Fibroblast of lung (primary cell): ENCODE results near the gene TEX29. TPM values are rescaled to one million over a fixed set of nuclear protein-coding genes. Genes with fewer than 3 reads are reported as not detected.

Experiments used
- DNase-seq, 2 donors: peaks; one replicate each; pipeline versions ENCODE4 v3.0.0 to v3.0.0-alpha.2; 2010; ENCODE audit warnings: low read depth in 2 of 2
- H2AFZ ChIP-seq: 2 replicates; pipeline ENCODE4 v1.5.1; 2012; ENCODE audit warnings: low read length, control low read depth, inconsistent platforms
- H3K27ac ChIP-seq: 2 replicates; pipeline ENCODE4 v1.5.1; 2011; ENCODE audit warnings: low read length, control low read depth; ENCODE audit not compliant: insufficient read depth
- H3K27me3 ChIP-seq: 2 replicates; pipeline ENCODE4 v1.5.1; 2011; ENCODE audit warnings: mild to moderate bottlenecking, low read length; ENCODE audit not compliant: control insufficient read depth, insufficient read depth
- H3K36me3 ChIP-seq: 2 replicates; pipeline ENCODE4 v1.5.1; 2011; ENCODE audit warnings: low read length; ENCODE audit not compliant: control insufficient read depth, insufficient read depth
- H3K4me1 ChIP-seq: 2 replicates; pipeline ENCODE4 v1.5.1; 2011; ENCODE audit warnings: low read length; ENCODE audit not compliant: control insufficient read depth, insufficient read depth; ENCODE audit errors: extremely low read depth
- H3K4me2 ChIP-seq: 2 replicates; pipeline ENCODE4 v1.5.1; 2011; ENCODE audit warnings: low read length, control low read depth; ENCODE audit not compliant: insufficient read depth; ENCODE audit errors: extremely low read depth
- H3K4me3 ChIP-seq, 4 experiments: fragments of 200-600 bp in 1 of 4; sonication (generic) in 1 of 4; replicated peaks in 1 of 4; 2 replicates each; pipeline ENCODE4 v1.5.1; 2011 to 2016; ENCODE audit warnings: low read length in 4 of 4, low read depth in 3 of 4, mild to moderate bottlenecking in 3 of 4, control low read depth in 2 of 4, inconsistent platforms in 1 of 4, mixed read lengths in 1 of 4; ENCODE audit not compliant: insufficient read depth in 1 of 4; ENCODE audit errors: control extremely low read depth in 1 of 4
- H3K79me2 ChIP-seq: 2 replicates; pipeline ENCODE4 v1.5.1; 2012; ENCODE audit warnings: mild to moderate bottlenecking, low read length, inconsistent platforms; ENCODE audit not compliant: control insufficient read depth, insufficient read depth
- H3K9ac ChIP-seq: 2 replicates; pipeline ENCODE4 v1.5.1; 2011; ENCODE audit warnings: mild to moderate bottlenecking, low read length, control low read depth; ENCODE audit not compliant: insufficient read depth
- H3K9me3 ChIP-seq: 2 replicates; pipeline ENCODE4 v1.5.1; 2012; ENCODE audit warnings: low read depth, low read length; ENCODE audit not compliant: control insufficient read depth, insufficient read depth
- H4K20me1 ChIP-seq: 2 replicates; pipeline ENCODE4 v1.5.1; 2011; ENCODE audit warnings: low read length; ENCODE audit not compliant: control insufficient read depth, insufficient read depth; ENCODE audit errors: extremely low read depth
- CTCF ChIP-seq, 2 donors: IDR thresholded peaks in 1 of 2; conservative IDR thresholded peaks in 1 of 2; 1 replicate in 1 of 2; 2 replicates in 1 of 2; pipeline ENCODE4 v1.5.1; 2011 to 2012; ENCODE audit warnings: low read length in 2 of 2, control low read depth in 1 of 2, inconsistent platforms in 1 of 2, low read depth in 1 of 2, mild to moderate bottlenecking in 1 of 2
- EZH2 ChIP-seq: IDR thresholded peaks from 2 replicates; pipeline ENCODE4 v1.5.1; 2012; ENCODE audit warnings: low read length, control low read depth, mild to moderate bottlenecking; ENCODE audit errors: missing control alignments
- polyA plus RNA-seq, 2 donors: library from polyadenylated mRNA; depleted of rRNA in 1 of 2; stranded (reverse) in 1 of 2; unstranded in 1 of 2; fragments of >200 nt; gene quantifications; 2 replicates each; pipeline ENCODE4 v1.2.1, GENCODE V29; 2011 to 2012; ENCODE audit warnings: missing spikeins in 1 of 2
- total RNA-seq: library from RNA; depleted of rRNA; stranded (reverse); fragments of >200 nt; gene quantifications from 2 replicates; pipeline ENCODE4 v1.2.1, GENCODE V29; 2014

Gene TEX29
- total and polyA plus RNA-seq, 2 donors (not counting 1 experiment from before 2014, with no cell fraction given) = 0.66 to 1.7 TPM

DNA sequence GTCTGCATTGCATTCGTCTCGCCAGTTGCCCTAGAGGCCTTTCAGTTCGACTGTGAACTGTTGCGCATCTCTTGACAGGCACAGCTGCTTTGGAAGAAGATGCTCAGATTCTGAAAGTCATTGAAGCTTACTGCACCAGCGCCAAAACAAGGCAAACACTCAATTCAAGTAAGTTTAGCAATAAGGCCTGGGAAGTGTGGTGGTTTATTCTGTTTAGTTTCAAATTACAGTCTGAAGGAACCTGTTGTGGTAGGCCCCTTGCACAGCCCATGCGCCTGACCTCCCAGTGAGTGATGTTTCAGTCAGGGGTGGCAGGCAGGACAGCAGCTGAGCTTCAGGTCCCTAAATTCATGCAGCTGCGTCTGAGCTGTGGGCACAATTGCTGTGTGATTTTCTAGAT lies 32.2 kb upstream of the TEX29 start:
- Histone ChIP-seq H3K36me3 (peaks cover 23% of the 10 kb centered on the region), H4K20me1 (no peaks in the 10 kb centered on the region), H3K4me2 (no peak overlapping the region), H3K4me3 (no peak overlapping the region), H3K27me3 (no peaks in the 10 kb centered on the region), H3K4me1 (no peaks in the 10 kb centered on the region), H3K9ac (no peak overlapping the region), H2AFZ (no peak overlapping the region), H3K79me2 (no peaks in the 10 kb centered on the region), H3K27ac (no peak overlapping the region), H3K9me3 (no peaks in the 10 kb centered on the region)
- TF ChIP-seq CTCF (conservative IDR thresholded peaks at IDR 0.05 in 1 of 2, IDR thresholded peaks at IDR 0.05 in 1 of 2; ENCODE audit: low read depth in 1 of 2, low read length in 2 of 2) (no peak), EZH2 (no peak)
- DNase-seq = no peak

GRCh38 chr13:111289251-111289650 lies 31.2 kb upstream of the TEX29 start:
- Histone ChIP-seq H3K9ac (no peak overlapping the region), H3K79me2 (no peaks in the 10 kb centered on the region), H3K27ac (no peak overlapping the region), H3K4me3 (no peak overlapping the region), H3K4me2 (no peak overlapping the region), H3K36me3 (peaks cover 19% of the 10 kb centered on the region), H3K9me3 (no peaks in the 10 kb centered on the region), H3K4me1 (no peaks in the 10 kb centered on the region), H2AFZ (no peak overlapping the region), H4K20me1 (no peaks in the 10 kb centered on the region), H3K27me3 (no peaks in the 10 kb centered on the region)
- DNase-seq = no peak
- TF ChIP-seq CTCF (conservative IDR thresholded peaks at IDR 0.05 in 1 of 2, IDR thresholded peaks at IDR 0.05 in 1 of 2; ENCODE audit: low read depth in 1 of 2, low read length in 2 of 2) (no peak), EZH2 (no peak)

- Histone ChIP-seq H3K27ac (no peak overlapping the region), H4K20me1 (no peaks in the 10 kb centered on the region), H3K4me1 (no peaks in the 10 kb centered on the region), H3K27me3 (no peaks in the 10 kb centered on the region), H3K9me3 (no peaks in the 10 kb centered on the region), H3K4me2 (no peak overlapping the region), H3K4me3 (no peak overlapping the region), H3K79me2 (no peaks in the 10 kb centered on the region), H3K9ac (no peak overlapping the region), H3K36me3 (peaks cover 4% of the 10 kb centered on the region), H2AFZ (no peak overlapping the region)
- no peak for TF ChIP-seq CTCF (conservative IDR thresholded peaks at IDR 0.05 in 1 of 2, IDR thresholded peaks at IDR 0.05 in 1 of 2; ENCODE audit: low read depth in 1 of 2, low read length in 2 of 2)
- TF ChIP-seq EZH2 = no peak
- no peak for DNase-seq
Measured at GRCh38 chr13:111291908-111292307, 28.5 kb upstream of the TEX29 start.
